ENCODE data around the gene ARFGAP1. TPM values are rescaled to one million over a fixed set of nuclear protein-coding genes. Genes with fewer than 3 reads are reported as not detected.

The ARFGAP1 gene
- total and polyA plus RNA-seq, 10 of the 15 experiments (the other 5 are each of a cell fraction or from before 2014, with no cell fraction given), result 0.45 to 79.9 (median 30.8) TPM

GRCh38 chr20:63279931-63280330, 7.3 kb downstream of the ARFGAP1 start (continued):
- TF ChIP-seq, protein P1, sequence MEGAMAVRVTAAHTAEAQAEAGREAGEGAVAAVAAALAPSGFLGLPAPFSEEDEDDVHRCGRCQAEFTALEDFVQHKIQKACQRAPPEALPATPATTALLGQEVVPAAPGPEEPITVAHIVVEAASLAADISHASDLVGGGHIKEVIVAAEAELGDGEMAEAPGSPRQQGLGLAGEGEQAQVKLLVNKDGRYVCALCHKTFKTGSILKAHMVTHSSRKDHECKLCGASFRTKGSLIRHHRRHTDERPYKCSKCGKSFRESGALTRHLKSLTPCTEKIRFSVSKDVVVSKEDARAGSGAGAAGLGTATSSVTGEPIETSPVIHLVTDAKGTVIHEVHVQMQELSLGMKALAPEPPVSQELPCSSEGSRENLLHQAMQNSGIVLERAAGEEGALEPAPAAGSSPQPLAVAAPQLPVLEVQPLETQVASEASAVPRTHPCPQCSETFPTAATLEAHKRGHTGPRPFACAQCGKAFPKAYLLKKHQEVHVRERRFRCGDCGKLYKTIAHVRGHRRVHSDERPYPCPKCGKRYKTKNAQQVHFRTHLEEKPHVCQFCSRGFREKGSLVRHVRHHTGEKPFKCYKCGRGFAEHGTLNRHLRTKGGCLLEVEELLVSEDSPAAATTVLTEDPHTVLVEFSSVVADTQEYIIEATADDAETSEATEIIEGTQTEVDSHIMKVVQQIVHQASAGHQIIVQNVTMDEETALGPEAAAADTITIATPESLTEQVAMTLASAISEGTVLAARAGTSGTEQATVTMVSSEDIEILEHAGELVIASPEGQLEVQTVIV (IDR thresholded peaks at IDR 0.05; ENCODE audit: borderline replicate concordance, partially characterized antibody), result no peak

DNA sequence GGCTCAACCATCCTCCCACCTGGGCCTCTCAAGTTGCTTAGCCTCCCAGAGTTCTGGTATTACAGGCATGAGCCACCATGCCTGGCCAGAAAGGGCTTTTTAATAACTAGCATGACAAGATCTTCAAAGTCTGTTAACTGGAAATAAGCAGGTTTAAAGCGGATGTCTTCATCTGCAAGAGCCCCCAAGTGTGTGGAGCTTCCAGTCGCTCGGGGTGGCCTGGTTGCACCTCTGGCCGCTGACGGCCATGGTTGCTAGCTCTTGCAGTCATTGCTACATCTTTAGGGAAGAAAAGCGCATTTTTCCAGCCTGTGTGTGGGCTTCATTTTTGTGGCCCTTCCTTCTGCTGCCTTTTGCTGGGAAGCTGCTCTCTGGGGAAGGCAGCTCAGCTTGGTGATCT, 7.8 kb downstream of the ARFGAP1 start:
- ATAC-seq (no peak), DNase-seq (ENCODE audit: low read depth, low spot score) (no peak), FAIRE-seq (no peak)
- Histone ChIP-seq H3K4me2 (ENCODE audit: control insufficient read depth, insufficient read depth) (no peak overlapping the region), H3K36me3 (ENCODE audit: control insufficient read depth in 2 of 2, insufficient read depth in 2 of 2, low read length in 1 of 2) (peaks cover 16 to 17% of the 10 kb centered on the region in 2 experiments), H3K4me3 (no peak overlapping the region), H3K9ac (ENCODE audit: control insufficient read depth, insufficient read depth, low read length) (no peak overlapping the region), H3K4me1 (ENCODE audit: control insufficient read depth, insufficient read depth, low read length) (no peaks in the 10 kb centered on the region), H3K27me3 (replicated peaks in 1 of 2; ENCODE audit: control insufficient read depth in 2 of 2, insufficient read depth in 2 of 2, low read length in 1 of 2) (no peaks in the 10 kb centered on the region), H2AFZ (ENCODE audit: control insufficient read depth, low read depth, low read length) (no peak overlapping the region), H3K9me3 (replicated peaks; ENCODE audit: control insufficient read depth, insufficient read depth, low read length) (no peaks in the 10 kb centered on the region), H4K20me1 (ENCODE audit: control insufficient read depth, insufficient read depth) (no peaks in the 10 kb centered on the region), H3K27ac (ENCODE audit: control insufficient read depth, insufficient read depth) (no peak overlapping the region), H3K79me2 (ENCODE audit: control insufficient read depth, insufficient read depth, low read length) (peaks cover 2% of the 10 kb centered on the region; the same call in 1 of the 2 replicates)
- SMC1A ChIA-PET (ENCODE audit: uncharacterized antibody, unreplicated experiment), result no interaction called here
- intact Hi-C loops (cut with micrococcal nuclease; ENCODE audit: unreplicated experiment) (no loop called here), in situ Hi-C loops (cut with MboI) (no loop called here)
- TF ChIP-seq GATAD2B (conservative IDR thresholded peaks at IDR 0.05; ENCODE audit: low read depth) (no peak), STAT1 (conservative IDR thresholded peaks at IDR 0.05) (no peak), YBX1 (IDR thresholded peaks at IDR 0.05) (no peak), MAX (IDR thresholded peaks at IDR 0.05; ENCODE audit: low read depth, low read length) (no peak), ZNF217 (IDR thresholded peaks at IDR 0.05) (no peak), USF2 (IDR thresholded peaks at IDR 0.05; ENCODE audit: borderline replicate concordance, low read depth, low read length) (no peak), CREM (IDR thresholded peaks at IDR 0.05; ENCODE audit: low read depth) (no peak), SMAD5 (IDR thresholded peaks at IDR 0.05; ENCODE audit: low read depth) (no peak), CHD2 (IDR thresholded peaks at IDR 0.05; ENCODE audit: borderline replicate concordance, low read depth, low read length) (no peak), HDAC2 (IDR thresholded peaks at IDR 0.05) (no peak), ZZZ3 (IDR thresholded peaks at IDR 0.05; ENCODE audit: control insufficient read depth, insufficient read length, low read depth) (no peak), ZNF207 (IDR thresholded peaks at IDR 0.05; ENCODE audit: borderline replicate concordance) (no peak), MEF2B (IDR thresholded peaks at IDR 0.05; ENCODE audit: partially characterized antibody, poor library complexity, severe bottlenecking) (no peak), PAX5 (IDR thresholded peaks at IDR 0.05; ENCODE audit: borderline replicate concordance, low read depth, low read length) (no peak)
- TF ChIP-seq, protein P2, sequence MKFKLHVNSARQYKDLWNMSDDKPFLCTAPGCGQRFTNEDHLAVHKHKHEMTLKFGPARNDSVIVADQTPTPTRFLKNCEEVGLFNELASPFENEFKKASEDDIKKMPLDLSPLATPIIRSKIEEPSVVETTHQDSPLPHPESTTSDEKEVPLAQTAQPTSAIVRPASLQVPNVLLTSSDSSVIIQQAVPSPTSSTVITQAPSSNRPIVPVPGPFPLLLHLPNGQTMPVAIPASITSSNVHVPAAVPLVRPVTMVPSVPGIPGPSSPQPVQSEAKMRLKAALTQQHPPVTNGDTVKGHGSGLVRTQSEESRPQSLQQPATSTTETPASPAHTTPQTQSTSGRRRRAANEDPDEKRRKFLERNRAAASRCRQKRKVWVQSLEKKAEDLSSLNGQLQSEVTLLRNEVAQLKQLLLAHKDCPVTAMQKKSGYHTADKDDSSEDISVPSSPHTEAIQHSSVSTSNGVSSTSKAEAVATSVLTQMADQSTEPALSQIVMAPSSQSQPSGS (IDR thresholded peaks at IDR 0.05; ENCODE audit: low read length), result no peak
- TF ChIP-seq, protein P3, sequence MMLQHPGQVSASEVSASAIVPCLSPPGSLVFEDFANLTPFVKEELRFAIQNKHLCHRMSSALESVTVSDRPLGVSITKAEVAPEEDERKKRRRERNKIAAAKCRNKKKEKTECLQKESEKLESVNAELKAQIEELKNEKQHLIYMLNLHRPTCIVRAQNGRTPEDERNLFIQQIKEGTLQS (IDR thresholded peaks at IDR 0.05; ENCODE audit: borderline replicate concordance, extremely low read depth, low read depth, low read length), result no peak
- CTCF ChIA-PET, result interaction anchor here (1.4 to 1.8 kb wide), 2 partner anchors 10 to 57 kb away, joined by 5 to 10 read pairs; no protein-coding TSS in a partner anchor
- POLR2A ChIA-PET, result no interaction called here
- RAD21 ChIA-PET (ENCODE audit: unreplicated experiment), result no interaction called here
- no TSS peak for BruUV-seq (replicated peaks)
- 97% methylated on average over 6 of the region's 6 CpGs for WGBS (ENCODE audit: insufficient coverage, insufficient replicate concordance, low lambda C conversion rate, missing lambda C conversion rate)

Data from GM12878 (cell line).